Limb (tissue), 2 donors: ENCODE data around the gene ELF5.

Source experiments
- DNase-seq, 2 donors: peaks; one replicate each; pipeline ENCODE4 v3.0.0-alpha.2; 2016; ENCODE audit errors: extremely low spot score in 2 of 2

Gene ELF5

GRCh38 chr11:34522188-34522587 lies 8.6 kb upstream of the ELF5 start:
- DNase-seq, result no peak

GRCh38 chr11:34521265-34521664 lies 7.7 kb upstream of the ELF5 start:
- no peak for DNase-seq

- DNase-seq, result no peak
Measured at GRCh38 chr11:34519595-34520235, 6.1 kb upstream of the ELF5 start.

GRCh38 chr11:34516247-34517040 lies 2.9 kb upstream of the ELF5 start:
- DNase-seq, result no peak

GRCh38 chr11:34514597-34514996 lies 1.0 kb upstream of the ELF5 start:
- no peak for DNase-seq

DNA sequence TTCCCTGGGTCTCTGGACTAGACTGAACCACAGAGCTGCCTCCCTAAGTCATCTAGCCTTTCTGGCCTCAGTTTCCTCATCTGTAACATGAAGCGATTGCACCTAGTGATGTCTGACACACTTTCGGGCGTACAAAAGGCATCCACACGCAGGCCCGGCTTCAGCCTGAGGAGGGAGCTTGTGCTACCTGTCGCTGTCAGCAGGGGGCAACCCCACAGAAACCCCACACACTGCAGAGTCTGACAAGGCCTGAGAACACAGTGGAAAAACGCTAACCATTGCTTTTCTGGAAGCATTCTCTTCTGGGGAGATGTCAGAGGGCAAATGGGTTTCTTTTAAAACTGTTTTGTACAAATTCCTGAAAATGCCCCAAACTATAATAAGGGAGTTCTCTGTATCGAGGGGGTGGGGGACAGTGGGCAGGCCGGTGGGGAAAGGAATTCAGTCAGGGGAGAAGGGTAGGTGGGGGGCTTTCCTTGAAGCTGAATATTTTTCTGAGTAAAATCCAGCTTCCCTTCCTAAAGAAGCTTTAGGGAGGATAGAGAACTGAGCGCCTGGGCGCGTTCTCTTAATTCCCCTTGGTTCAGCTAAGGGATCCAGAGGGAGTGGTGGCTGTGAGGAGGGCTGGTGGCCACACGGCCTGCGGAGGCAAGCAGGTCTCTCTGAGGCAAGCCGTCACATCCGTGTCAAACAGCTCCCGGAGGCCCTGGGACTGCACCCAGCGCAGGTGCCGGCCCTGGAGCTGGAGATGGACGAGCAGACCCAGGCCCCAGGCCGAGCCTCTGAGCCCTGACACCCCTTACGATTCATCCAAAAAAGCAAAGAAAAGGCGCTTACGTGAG lies 533 bp downstream of the ELF5 start:
- DNase-seq, result peak in 1 of 2 donors; percentile 50

DNA sequence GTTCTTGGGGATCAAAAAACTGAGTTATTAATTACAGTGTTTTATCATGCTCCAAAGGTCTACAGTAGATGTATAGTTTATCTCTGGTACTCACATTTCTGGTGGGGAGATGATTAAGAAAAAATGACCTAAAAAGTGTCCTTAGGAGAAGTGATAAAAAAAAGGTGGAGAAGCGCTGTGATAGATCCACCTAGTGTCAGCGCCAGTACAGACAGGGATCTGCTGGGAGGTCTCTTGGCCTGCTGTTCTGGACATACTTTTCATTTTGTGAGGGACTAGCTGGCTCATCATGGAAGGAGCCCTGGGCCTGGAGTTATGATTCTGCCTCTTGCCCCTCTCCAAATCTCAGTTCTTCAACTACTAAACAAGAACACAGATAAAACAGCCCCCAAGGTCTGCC lies 2.9 kb downstream of the ELF5 start:
- no peak for DNase-seq

DNA sequence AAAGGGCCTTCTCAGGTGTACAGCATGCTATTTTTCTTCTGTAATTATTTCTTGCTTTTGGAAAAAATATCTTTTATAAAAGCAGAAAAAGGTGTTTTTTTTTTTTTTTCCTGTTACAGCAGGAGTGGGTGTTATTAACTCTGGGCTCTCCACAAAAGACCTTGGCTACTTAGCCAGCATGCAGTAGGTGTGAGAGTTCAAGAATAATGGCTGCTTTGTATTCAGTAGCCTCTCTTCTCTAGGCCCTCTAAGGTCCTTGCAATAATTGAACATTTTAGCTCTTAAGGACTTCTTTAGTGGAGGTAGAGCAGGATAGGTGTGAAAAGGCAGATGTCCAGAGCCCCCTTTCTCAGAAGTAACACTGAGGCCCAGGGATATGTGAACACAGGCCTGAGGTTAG lies 3.4 kb downstream of the ELF5 start:
- no peak for DNase-seq

GRCh38 chr11:34509336-34509876 lies 4.2 kb downstream of the ELF5 start:
- no peak for DNase-seq

DNA sequence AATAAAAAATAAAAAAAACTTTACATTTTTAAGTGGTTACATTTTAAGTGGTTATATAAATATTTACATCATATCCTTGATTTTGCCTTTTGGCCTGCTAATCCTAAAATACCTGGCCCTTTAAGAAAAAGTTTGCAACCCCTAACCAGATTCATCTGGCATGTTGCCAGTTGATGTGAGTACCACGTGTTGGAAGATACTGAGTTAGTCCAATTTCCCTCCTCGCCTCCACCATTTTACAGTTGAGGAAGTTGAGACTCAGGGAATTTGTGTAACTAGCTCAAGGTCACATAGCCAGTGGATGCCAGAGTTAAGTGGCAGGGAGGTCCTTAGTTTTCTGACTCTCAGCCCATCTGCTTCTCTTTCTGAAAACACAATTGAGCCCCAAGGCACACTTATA lies 5.1 kb downstream of the ELF5 start:
- DNase-seq, result no peak

DNA sequence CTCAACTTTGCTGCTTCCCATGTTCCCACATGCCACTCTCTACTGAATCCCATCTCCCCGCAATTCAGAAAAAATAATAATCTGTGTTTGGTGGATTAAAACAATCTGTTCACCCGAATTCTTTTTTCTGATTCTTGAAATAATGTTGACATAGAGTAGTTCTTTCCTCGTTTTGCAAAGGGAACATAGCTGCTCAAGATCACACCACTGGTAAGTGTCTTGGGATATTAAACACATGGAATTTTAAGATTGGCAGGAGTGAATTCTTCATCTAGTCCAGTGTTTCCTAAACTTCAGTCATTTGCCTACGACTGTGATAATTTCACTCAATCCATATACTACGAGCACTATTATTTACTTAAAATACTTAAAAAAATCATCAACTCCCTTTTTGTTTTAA lies 6.0 kb downstream of the ELF5 start:
- no peak for DNase-seq

- no peak for DNase-seq
Measured at GRCh38 chr11:34507156-34507555, 6.4 kb downstream of the ELF5 start.

DNA sequence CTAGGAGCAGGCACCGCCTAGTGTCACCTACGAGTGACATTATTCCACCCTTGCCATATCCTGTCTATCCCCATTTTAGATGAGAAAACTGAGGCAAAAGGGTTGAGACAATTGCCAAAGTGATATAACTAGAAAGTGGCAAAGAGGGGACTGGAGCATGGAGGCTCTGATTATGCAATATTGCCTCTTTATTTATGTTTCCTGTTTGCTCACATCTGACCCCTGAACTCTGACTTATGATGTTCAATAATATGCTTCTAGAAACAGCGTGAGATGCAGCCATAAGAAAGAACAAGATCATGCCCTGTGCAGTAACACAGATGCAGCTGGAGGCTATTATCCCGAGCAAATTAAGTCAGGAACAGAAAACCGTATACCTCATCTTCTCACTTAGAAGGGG lies 7.7 kb downstream of the ELF5 start:
- no peak for DNase-seq

DNA sequence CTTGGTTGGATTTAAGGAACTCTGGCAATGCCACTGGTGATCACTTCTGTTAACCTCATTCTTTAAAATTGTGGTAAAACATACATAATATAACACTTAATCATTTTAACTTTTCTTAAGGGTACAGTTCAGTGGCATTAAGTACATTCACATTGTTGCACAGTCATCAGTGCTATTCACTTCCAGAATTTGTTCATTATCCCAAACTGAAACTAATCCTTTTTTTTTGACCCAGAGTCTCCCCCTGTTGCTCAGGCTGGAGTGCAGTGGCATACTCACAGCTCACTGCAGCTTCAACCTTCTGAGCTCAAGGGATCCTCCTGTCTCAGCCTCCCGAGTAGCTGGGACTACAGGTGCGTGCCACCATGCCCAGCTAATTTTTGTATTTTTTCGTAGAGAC lies 10.6 kb downstream of the ELF5 start:
- no peak for DNase-seq

GRCh38 chr11:34501949-34502348 lies 11.6 kb downstream of the ELF5 start:
- DNase-seq, result no peak

DNA sequence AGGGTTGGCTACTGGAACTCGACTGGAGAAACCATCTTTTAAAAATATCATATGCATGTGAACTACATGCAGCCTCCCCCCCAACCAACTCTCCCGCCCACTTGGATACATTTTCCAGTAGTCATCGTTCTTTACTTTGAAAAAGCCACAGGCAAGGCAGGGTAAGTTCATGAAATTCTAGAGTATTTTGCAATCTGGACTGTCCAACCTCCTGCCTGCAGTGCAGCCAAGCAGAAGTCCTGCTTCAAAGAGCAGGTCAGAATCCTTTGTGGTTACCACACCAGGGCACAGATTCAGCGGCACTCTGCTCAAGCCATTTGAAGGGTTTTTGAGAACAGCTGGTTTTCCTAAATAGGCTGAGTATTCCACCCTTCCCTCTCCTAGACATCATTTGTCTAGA lies 12.1 kb downstream of the ELF5 start:
- no peak for DNase-seq

GRCh38 chr11:34499719-34500500 lies 13.7 kb downstream of the ELF5 start:
- no peak for DNase-seq

GRCh38 chr11:34495724-34496377 lies 17.7 kb downstream of the ELF5 start:
- peak; percentile 24 to 72 for DNase-seq

GRCh38 chr11:34495239-34495723 lies 18.3 kb downstream of the ELF5 start:
- DNase-seq, result no peak

- no peak for DNase-seq
Measured at GRCh38 chr11:34493926-34494595, 19.5 kb downstream of the ELF5 start.
